Measurements from ENCODE around the gene PSMD13. TPM values are rescaled to one million over a fixed set of nuclear protein-coding genes. Genes with fewer than 3 reads are reported as not detected.
A peak's percentile ranks its signal among the peaks of the same experiment; 100 is the strongest.
"Not testable (repeated sequence)": the region's sequence is repeated elsewhere in the genome, so short reads cannot be mapped to it uniquely, and the experiment has no call there.

Gene PSMD13
- total RNA-seq, 1 experiment from 2014 or later, result 403 TPM

GRCh38 chr11:216081-216974 lies 20.4 kb upstream of the PSMD13 start:
- DNase-seq (ENCODE audit: low read depth), result no peak

GRCh38 chr11:217704-218103 lies 19.1 kb upstream of the PSMD13 start:
- DNase-seq (ENCODE audit: low read depth), result no peak

- DNase-seq (ENCODE audit: low read depth), result no peak
Measured at GRCh38 chr11:218815-219593, 17.8 kb upstream of the PSMD13 start.

- DNase-seq (ENCODE audit: low read depth), result not testable (repeated sequence)
Measured at GRCh38 chr11:220641-221215, 16.0 kb upstream of the PSMD13 start.

- DNase-seq (ENCODE audit: low read depth), result no peak
Measured at GRCh38 chr11:221539-221938, 15.2 kb upstream of the PSMD13 start.

GRCh38 chr11:221998-222789 lies 14.6 kb upstream of the PSMD13 start:
- no peak for DNase-seq (ENCODE audit: low read depth)

- DNase-seq (ENCODE audit: low read depth), result no peak
Measured at GRCh38 chr11:223026-223789, 13.6 kb upstream of the PSMD13 start.

GRCh38 chr11:223884-224283 lies 12.9 kb upstream of the PSMD13 start:
- no peak for DNase-seq (ENCODE audit: low read depth)

GRCh38 chr11:224424-224823 lies 12.4 kb upstream of the PSMD13 start:
- no peak for DNase-seq (ENCODE audit: low read depth)

GRCh38 chr11:225734-226453 lies 10.9 kb upstream of the PSMD13 start:
- peak; percentile 89 for DNase-seq (ENCODE audit: low read depth)

- no peak for DNase-seq (ENCODE audit: low read depth)
Measured at GRCh38 chr11:227824-228379, 8.9 kb upstream of the PSMD13 start.

- DNase-seq (ENCODE audit: low read depth), result no peak
Measured at GRCh38 chr11:230431-230830, 6.3 kb upstream of the PSMD13 start.

- DNase-seq (ENCODE audit: low read depth), result no peak
Measured at GRCh38 chr11:232783-233565, 3.8 kb upstream of the PSMD13 start.

GRCh38 chr11:235180-235579 lies 1.6 kb upstream of the PSMD13 start:
- DNase-seq (ENCODE audit: low read depth), result no peak

GRCh38 chr11:235609-235996 lies 1.2 kb upstream of the PSMD13 start:
- DNase-seq (ENCODE audit: low read depth), result no peak

- DNase-seq (ENCODE audit: low read depth), result peak; percentile 54
Measured at GRCh38 chr11:235997-236773, 591 bp upstream of the PSMD13 start, which contains the start of gene SIRT3. SIRT3 (minus strand) TSS chr11:236342; CDS start chr11:236328, 14 bp downstream.

GRCh38 chr11:238346-238745 lies 1.6 kb downstream of the PSMD13 start:
- DNase-seq (ENCODE audit: low read depth), result not testable (repeated sequence)

- DNase-seq (ENCODE audit: low read depth), result no peak
Measured at GRCh38 chr11:240315-240714, 3.5 kb downstream of the PSMD13 start.
